ENCODE measurements around the gene TRO. TPM values are rescaled to one million over a fixed set of nuclear protein-coding genes. Genes with fewer than 3 reads are reported as not detected.

TRO gene
- total RNA-seq, 2 experiments from 2014 or later: 0.30 to 0.54 TPM

DNA sequence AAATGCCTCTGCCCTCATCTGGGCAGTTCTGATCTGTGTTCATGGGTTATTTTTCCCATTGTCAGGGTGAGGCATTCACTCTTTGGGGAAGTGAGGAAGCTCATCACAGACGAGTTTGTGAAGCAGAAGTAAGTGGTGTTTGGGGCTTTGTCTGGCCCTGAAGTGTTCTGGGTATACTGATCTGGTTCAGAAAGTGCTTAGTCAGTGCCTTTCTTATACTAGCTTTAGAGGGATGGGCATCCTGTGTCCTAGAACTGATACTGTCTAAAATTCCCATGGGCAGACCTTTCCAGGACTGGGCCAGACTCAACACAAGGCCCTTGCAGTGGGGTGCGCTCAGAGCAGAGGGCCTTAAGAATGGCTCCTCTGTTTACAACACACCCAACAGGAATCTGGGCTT is 6.4 kb downstream of the TRO start:
- no peak for TF ChIP-seq CTCF (conservative IDR thresholded peaks at IDR 0.05; ENCODE audit: low read length)
- TF ChIP-seq EZH2phosphoT487 (IDR thresholded peaks at IDR 0.05; ENCODE audit: borderline replicate concordance, low read depth, low read length): no peak
- BruUV-seq (replicated peaks): no TSS peak
- H3K4me3 ChIP-seq (ENCODE audit: low read depth, low read length, poor library complexity, severe bottlenecking): no peak overlapping the region
- intact Hi-C loops (cut with micrococcal nuclease; ENCODE audit: unreplicated experiment): no loop called here
- ChIA-PET POLR2A (interaction anchor here (0.6 kb wide), 1 partner anchor 429 kb away, joined by 5 read pairs; no protein-coding TSS in a partner anchor), CTCF (ENCODE audit: unreplicated experiment) (no interaction called here)
- no peak overlapping the region for H2AFZ ChIP-seq (ENCODE audit: low read length)
- no peaks in the 10 kb centered on the region for H3K79me2 ChIP-seq (ENCODE audit: insufficient read depth, low read depth, low read length)
- H4K20me1 ChIP-seq (ENCODE audit: insufficient read depth, low read length): no peaks in the 10 kb centered on the region
- DNase-seq (ENCODE audit: low spot score): no peak
- H3K36me3 ChIP-seq (ENCODE audit: insufficient read depth, low read length): no peaks in the 10 kb centered on the region
- H3K9me2 ChIP-seq (ENCODE audit: insufficient read depth, low read length): no peaks in the 10 kb centered on the region
- peaks cover 5% of the 10 kb centered on the region for H3K4me1 ChIP-seq (ENCODE audit: insufficient read depth, low read length, poor library complexity, severe bottlenecking)
- no peak overlapping the region for H3K4me2 ChIP-seq (ENCODE audit: low read length)
- no peak overlapping the region for H3K27ac ChIP-seq (ENCODE audit: low read depth, low read length, poor library complexity, severe bottlenecking)
- no peaks in the 10 kb centered on the region for H3K9me3 ChIP-seq (ENCODE audit: low read length)

DNA sequence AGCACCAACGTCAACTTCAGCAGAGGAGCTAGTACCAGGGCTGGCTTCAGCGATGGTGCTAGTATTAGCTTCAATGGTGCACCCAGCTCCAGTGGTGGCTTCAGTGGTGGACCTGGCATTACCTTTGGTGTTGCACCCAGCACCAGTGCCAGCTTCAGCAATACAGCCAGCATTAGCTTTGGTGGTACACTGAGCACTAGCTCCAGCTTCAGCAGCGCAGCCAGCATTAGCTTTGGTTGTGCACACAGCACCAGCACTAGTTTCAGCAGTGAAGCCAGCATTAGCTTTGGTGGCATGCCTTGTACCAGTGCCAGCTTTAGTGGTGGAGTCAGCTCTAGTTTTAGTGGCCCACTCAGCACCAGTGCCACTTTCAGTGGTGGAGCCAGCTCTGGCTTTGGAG is 8.3 kb downstream of the TRO start:
- Histone ChIP-seq H2AFZ (ENCODE audit: low read length) (no peak overlapping the region), H3K79me2 (ENCODE audit: insufficient read depth, low read depth, low read length) (no peaks in the 10 kb centered on the region), H4K20me1 (ENCODE audit: insufficient read depth, low read length) (no peaks in the 10 kb centered on the region), H3K4me2 (ENCODE audit: low read length) (no peak overlapping the region), H3K4me1 (ENCODE audit: insufficient read depth, low read length, poor library complexity, severe bottlenecking) (peaks cover 5% of the 10 kb centered on the region), H3K9me3 (ENCODE audit: low read length) (no peaks in the 10 kb centered on the region), H3K36me3 (ENCODE audit: insufficient read depth, low read length) (no peaks in the 10 kb centered on the region), H3K27ac (ENCODE audit: low read depth, low read length, poor library complexity, severe bottlenecking) (no peak overlapping the region), H3K9me2 (ENCODE audit: insufficient read depth, low read length) (no peaks in the 10 kb centered on the region), H3K4me3 (ENCODE audit: low read depth, low read length, poor library complexity, severe bottlenecking) (no peak overlapping the region)
- CTCF ChIA-PET (ENCODE audit: unreplicated experiment): interaction anchor here (0.5 kb wide), 1 partner anchor 1430 kb away, joined by 4 read pairs; no protein-coding TSS in a partner anchor
- DNase-seq (ENCODE audit: low spot score): no peak
- BruUV-seq (replicated peaks): no TSS peak
- TF ChIP-seq EZH2phosphoT487 (IDR thresholded peaks at IDR 0.05; ENCODE audit: borderline replicate concordance, low read depth, low read length) (no peak), CTCF (conservative IDR thresholded peaks at IDR 0.05; ENCODE audit: low read length) (no peak)
- POLR2A ChIA-PET: no interaction called here
- intact Hi-C loops (cut with micrococcal nuclease; ENCODE audit: unreplicated experiment): no loop called here

DNA sequence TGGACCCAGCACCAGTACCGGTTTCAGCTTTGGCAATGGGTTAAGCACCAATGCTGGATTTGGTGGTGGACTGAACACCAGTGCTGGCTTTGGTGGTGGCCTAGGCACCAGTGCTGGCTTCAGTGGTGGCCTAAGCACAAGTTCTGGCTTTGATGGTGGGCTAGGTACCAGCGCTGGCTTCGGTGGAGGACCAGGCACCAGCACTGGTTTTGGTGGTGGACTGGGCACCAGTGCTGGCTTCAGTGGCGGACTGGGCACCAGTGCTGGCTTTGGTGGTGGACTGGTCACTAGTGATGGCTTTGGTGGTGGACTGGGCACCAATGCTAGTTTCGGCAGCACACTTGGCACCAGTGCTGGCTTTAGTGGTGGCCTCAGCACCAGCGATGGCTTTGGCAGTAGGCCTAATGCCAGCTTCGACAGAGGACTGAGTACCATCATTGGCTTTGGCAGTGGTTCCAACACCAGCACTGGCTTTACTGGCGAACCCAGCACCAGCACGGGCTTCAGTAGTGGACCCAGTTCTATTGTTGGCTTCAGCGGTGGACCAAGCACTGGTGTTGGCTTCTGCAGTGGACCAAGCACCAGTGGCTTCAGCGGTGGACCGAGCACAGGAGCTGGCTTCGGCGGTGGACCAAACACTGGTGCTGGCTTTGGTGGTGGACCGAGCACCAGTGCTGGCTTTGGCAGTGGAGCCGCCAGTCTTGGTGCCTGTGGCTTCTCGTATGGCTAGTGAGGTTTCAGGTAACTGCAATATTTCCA is 9.8 kb downstream of the TRO start:
- H3K4me1 ChIP-seq (ENCODE audit: insufficient read depth, low read length, poor library complexity, severe bottlenecking): peaks cover 5% of the 10 kb centered on the region
- CTCF ChIA-PET (ENCODE audit: unreplicated experiment): no interaction called here
- no peaks in the 10 kb centered on the region for H3K9me2 ChIP-seq (ENCODE audit: insufficient read depth, low read length)
- H2AFZ ChIP-seq (ENCODE audit: low read length): no peak overlapping the region
- no peaks in the 10 kb centered on the region for H3K79me2 ChIP-seq (ENCODE audit: insufficient read depth, low read depth, low read length)
- TF ChIP-seq EZH2phosphoT487 (IDR thresholded peaks at IDR 0.05; ENCODE audit: borderline replicate concordance, low read depth, low read length) (no peak), CTCF (conservative IDR thresholded peaks at IDR 0.05; ENCODE audit: low read length) (no peak)
- no peaks in the 10 kb centered on the region for H3K9me3 ChIP-seq (ENCODE audit: low read length)
- no peak overlapping the region for H3K4me2 ChIP-seq (ENCODE audit: low read length)
- no peak overlapping the region for H3K27ac ChIP-seq (ENCODE audit: low read depth, low read length, poor library complexity, severe bottlenecking)
- POLR2A ChIA-PET: no interaction called here
- no peaks in the 10 kb centered on the region for H3K36me3 ChIP-seq (ENCODE audit: insufficient read depth, low read length)
- no TSS peak for BruUV-seq (replicated peaks)
- H4K20me1 ChIP-seq (ENCODE audit: insufficient read depth, low read length): no peaks in the 10 kb centered on the region
- intact Hi-C loops (cut with micrococcal nuclease; ENCODE audit: unreplicated experiment): no loop called here
- no peak overlapping the region for H3K4me3 ChIP-seq (ENCODE audit: low read depth, low read length, poor library complexity, severe bottlenecking)
- DNase-seq (ENCODE audit: low spot score): no peak
